ENCODE data around the gene LUM.

LUM gene

GRCh38 chr12:91106283-91106682 is 5.0 kb downstream of the LUM start:
- TF ChIP-seq, protein P1, sequence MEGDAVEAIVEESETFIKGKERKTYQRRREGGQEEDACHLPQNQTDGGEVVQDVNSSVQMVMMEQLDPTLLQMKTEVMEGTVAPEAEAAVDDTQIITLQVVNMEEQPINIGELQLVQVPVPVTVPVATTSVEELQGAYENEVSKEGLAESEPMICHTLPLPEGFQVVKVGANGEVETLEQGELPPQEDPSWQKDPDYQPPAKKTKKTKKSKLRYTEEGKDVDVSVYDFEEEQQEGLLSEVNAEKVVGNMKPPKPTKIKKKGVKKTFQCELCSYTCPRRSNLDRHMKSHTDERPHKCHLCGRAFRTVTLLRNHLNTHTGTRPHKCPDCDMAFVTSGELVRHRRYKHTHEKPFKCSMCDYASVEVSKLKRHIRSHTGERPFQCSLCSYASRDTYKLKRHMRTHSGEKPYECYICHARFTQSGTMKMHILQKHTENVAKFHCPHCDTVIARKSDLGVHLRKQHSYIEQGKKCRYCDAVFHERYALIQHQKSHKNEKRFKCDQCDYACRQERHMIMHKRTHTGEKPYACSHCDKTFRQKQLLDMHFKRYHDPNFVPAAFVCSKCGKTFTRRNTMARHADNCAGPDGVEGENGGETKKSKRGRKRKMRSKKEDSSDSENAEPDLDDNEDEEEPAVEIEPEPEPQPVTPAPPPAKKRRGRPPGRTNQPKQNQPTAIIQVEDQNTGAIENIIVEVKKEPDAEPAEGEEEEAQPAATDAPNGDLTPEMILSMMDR (IDR thresholded peaks at IDR 0.05; ENCODE audit: low read depth, low read length): no peak
- no peak for DNase-seq
- H3K4me3 ChIP-seq (ENCODE audit: low read depth, low read length): no peak overlapping the region
- no peaks in the 10 kb centered on the region for H3K9me3 ChIP-seq
- peaks cover 2% of the 10 kb centered on the region; the same call in 1 of the 2 replicates for H3K4me1 ChIP-seq
- H3K27me3 ChIP-seq: no peaks in the 10 kb centered on the region
- H3K36me3 ChIP-seq: no peaks in the 10 kb centered on the region

GRCh38 chr12:91105807-91106206 is 5.5 kb downstream of the LUM start:
- no peaks in the 10 kb centered on the region for H3K27me3 ChIP-seq
- DNase-seq: no peak
- no peak overlapping the region for H3K4me3 ChIP-seq (ENCODE audit: low read depth, low read length)
- TF ChIP-seq, protein P1 (IDR thresholded peaks at IDR 0.05; ENCODE audit: low read depth, low read length): no peak
- no peaks in the 10 kb centered on the region for H3K9me3 ChIP-seq
- no peaks in the 10 kb centered on the region for H3K36me3 ChIP-seq
- no peaks in the 10 kb centered on the region for H3K4me1 ChIP-seq

- no peak overlapping the region for H3K4me3 ChIP-seq (ENCODE audit: low read depth, low read length)
- no peaks in the 10 kb centered on the region for H3K36me3 ChIP-seq
- no peaks in the 10 kb centered on the region for H3K27me3 ChIP-seq
- no peak for DNase-seq
- TF ChIP-seq, protein P1 (IDR thresholded peaks at IDR 0.05; ENCODE audit: low read depth, low read length): no peak
- H3K4me1 ChIP-seq: no peaks in the 10 kb centered on the region
- no peaks in the 10 kb centered on the region for H3K9me3 ChIP-seq
These were observed 6.4 kb downstream of the LUM start for GRCh38 chr12:91104812-91105466.

DNA sequence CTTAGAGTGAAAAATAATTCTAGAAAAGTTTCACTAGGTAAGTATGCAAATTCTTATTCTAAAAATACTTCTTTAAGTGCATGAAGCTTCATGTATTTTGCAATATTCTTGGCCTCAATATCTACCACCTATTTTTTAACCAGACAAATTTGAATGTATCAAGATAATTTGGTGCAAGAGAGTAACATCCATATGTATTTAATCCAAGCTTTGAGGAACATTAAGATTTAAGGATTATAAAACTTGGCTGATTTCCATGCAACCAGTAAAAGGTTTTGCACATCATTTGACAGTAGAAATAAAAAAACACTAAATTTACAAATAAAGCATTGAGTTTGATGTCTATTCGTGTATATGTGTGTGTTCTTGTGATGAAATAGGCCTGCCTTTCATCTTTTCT is 7.7 kb downstream of the LUM start:
- no peaks in the 10 kb centered on the region for H3K27me3 ChIP-seq
- no peaks in the 10 kb centered on the region for H3K36me3 ChIP-seq
- TF ChIP-seq, protein P1 (IDR thresholded peaks at IDR 0.05; ENCODE audit: low read depth, low read length): no peak
- no peak overlapping the region for H3K4me3 ChIP-seq (ENCODE audit: low read depth, low read length)
- DNase-seq: no peak
- no peaks in the 10 kb centered on the region; the same call in 1 of the 2 replicates for H3K4me1 ChIP-seq
- H3K9me3 ChIP-seq: no peaks in the 10 kb centered on the region

DNA sequence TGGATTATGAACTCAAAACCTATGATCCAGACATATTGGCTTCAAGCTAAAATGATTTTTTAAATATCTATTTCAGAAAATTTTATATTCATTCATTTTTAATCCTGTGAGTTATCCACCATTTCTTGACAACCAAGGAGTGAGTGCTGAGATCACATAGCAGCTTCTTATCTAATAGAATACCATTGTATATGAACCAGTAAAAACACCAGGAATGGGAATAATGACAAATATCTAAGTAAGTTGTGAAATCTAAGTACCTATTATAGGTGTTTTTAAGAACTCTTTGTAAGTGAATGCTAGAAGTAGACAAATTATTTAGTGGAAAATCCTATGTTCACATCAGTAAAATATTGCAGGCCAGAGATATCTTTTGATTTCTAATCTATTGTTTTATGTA is 8.2 kb downstream of the LUM start:
- Histone ChIP-seq H3K27me3 (no peaks in the 10 kb centered on the region), H3K9me3 (no peaks in the 10 kb centered on the region), H3K4me1 (no peaks in the 10 kb centered on the region; the same call in 1 of the 2 replicates), H3K4me3 (ENCODE audit: low read depth, low read length) (no peak overlapping the region), H3K36me3 (no peaks in the 10 kb centered on the region)
- TF ChIP-seq, protein P1 (IDR thresholded peaks at IDR 0.05; ENCODE audit: low read depth, low read length): no peak
- DNase-seq: no peak

- DNase-seq: no peak
- TF ChIP-seq, protein P1 (IDR thresholded peaks at IDR 0.05; ENCODE audit: low read depth, low read length): no peak
- no peaks in the 10 kb centered on the region; the same call in 1 of the 2 replicates for H3K4me1 ChIP-seq
- H3K36me3 ChIP-seq: no peaks in the 10 kb centered on the region
- no peaks in the 10 kb centered on the region for H3K27me3 ChIP-seq
- H3K4me3 ChIP-seq (ENCODE audit: low read depth, low read length): no peak overlapping the region
- no peaks in the 10 kb centered on the region for H3K9me3 ChIP-seq
These were observed 10.4 kb downstream of the LUM start for GRCh38 chr12:91100906-91101305.
